Activated CD4-positive, alpha-beta T cell treated with anti-CD3 and anti-CD28 coated beads, Interleukin-2, amount 10 ng/mL, durations not matched to agents 7 days and 5 days (primary cell): ENCODE measurements around the gene GPRC5C. TPM values are rescaled to one million over a fixed set of nuclear protein-coding genes. Genes with fewer than 3 reads are reported as not detected.

Experiments used
- CTCF ChIA-PET: fragments of 350-600 bp; sonication (Branson Sonifier 250); formaldehyde crosslinking; loops from one replicate; lab custom pipeline; 2021; ENCODE audit warnings: antibody characterized with exemption; lab: Charles Lee
- POLR2A ChIA-PET: fragments of 350-600 bp; sonication (Branson Sonifier 250); formaldehyde crosslinking; loops from one replicate; lab custom pipeline; 2021; ENCODE audit warnings: antibody characterized with exemption; lab: Charles Lee
- DNase-seq: peaks from one replicate; pipeline ENCODE4 v3.0.0-alpha.2; 2020
- H3K27ac Mint-ChIP-seq: one replicate; pipeline ENCODE4 v1.8.0; 2021; ENCODE audit warnings: mild to moderate bottlenecking, moderate library complexity, mixed read lengths
- H3K27me3 Mint-ChIP-seq: one replicate; pipeline ENCODE4 v1.8.0; 2021; ENCODE audit warnings: mixed read lengths
- H3K36me3 Mint-ChIP-seq: one replicate; pipeline ENCODE4 v1.8.0; 2021; ENCODE audit warnings: low read depth, mixed read lengths
- H3K4me1 Mint-ChIP-seq: one replicate; pipeline ENCODE4 v1.8.0; 2021; ENCODE audit warnings: mixed read lengths
- H3K4me3 Mint-ChIP-seq: one replicate; pipeline ENCODE4 v1.8.0; 2021; ENCODE audit warnings: mild to moderate bottlenecking, moderate library complexity, mixed read lengths
- H3K9me3 Mint-ChIP-seq: one replicate; pipeline ENCODE4 v1.8.0; 2021; ENCODE audit warnings: mixed read lengths
- total RNA-seq, 2 experiments: library from RNA; stranded (reverse); gene quantifications; one replicate each; pipeline ENCODE4 v1.2.3, GENCODE V29; 2021

GPRC5C gene
- total RNA-seq, 2 experiments from 2014 or later, result not detected

- POLR2A ChIA-PET, result no interaction called here
- CTCF ChIA-PET, result interaction anchor here (0.5 to 2.5 kb wide), 2 partner anchors 114 to 358 kb away, joined by 4 to 7 read pairs; no protein-coding TSS in a partner anchor
- Mint-ChIP-seq H3K9me3 (peaks cover 3% of the 10 kb centered on the region), H3K27ac (no peak overlapping the region), H3K36me3 (peaks cover 1% of the 10 kb centered on the region), H3K4me1 (peaks cover 10% of the 10 kb centered on the region), H3K4me3 (no peak overlapping the region), H3K27me3 (peaks cover 12% of the 10 kb centered on the region)
- DNase-seq, result peak; percentile 74
Observed at GRCh38 chr17:74493331-74493833, 61.5 kb downstream of the GPRC5C start.

Other genes starting within 250 kb of the GPRC5C start
- gene RPL38, start 228.4 kb upstream of the GPRC5C start, total RNA-seq, result 1,000 to 10,000 TPM; 1,114 to 1,326 TPM
- gene TTYH2, start 218.5 kb upstream of the GPRC5C start, total RNA-seq, result 10 to 100 TPM; 10.2 to 11.9 TPM
- 1 to 10 TPM; 1.2 to 1.3 TPM for gene DNAI2, start 157.9 kb upstream of the GPRC5C start, total RNA-seq
- under 1 TPM; 0.69 to 0.79 TPM for gene KIF19, start 105.9 kb upstream of the GPRC5C start, total RNA-seq
- not detected for gene BTBD17, start 70.2 kb upstream of the GPRC5C start, total RNA-seq
- gene GPR142, start 64.6 kb upstream of the GPRC5C start, total RNA-seq, result not detected
- gene CD300A, start 34.5 kb downstream of the GPRC5C start, total RNA-seq, result 1 to 10 TPM; 6.7 to 6.8 TPM
- not detected for gene CD300LB, start 99.4 kb downstream of the GPRC5C start, total RNA-seq
- gene CD300C, start 114.0 kb downstream of the GPRC5C start, total RNA-seq, result under 1 TPM; 0.52 to 0.57 TPM
- not detected for gene CD300H, start 135.4 kb downstream of the GPRC5C start, total RNA-seq
- under 1 TPM in 1 of 2 experiments, not detected in 1; 0.15 TPM for gene CD300LD, start 160.2 kb downstream of the GPRC5C start, total RNA-seq
- gene CD300E, start 191.7 kb downstream of the GPRC5C start, total RNA-seq, result not detected